ENCODE measurements around the gene LRCH4. TPM values are rescaled to one million over a fixed set of nuclear protein-coding genes. Genes with fewer than 3 reads are reported as not detected.

Gene LRCH4
- total RNA-seq, 1 donor from 2014 or later = 64.5 TPM

DNA sequence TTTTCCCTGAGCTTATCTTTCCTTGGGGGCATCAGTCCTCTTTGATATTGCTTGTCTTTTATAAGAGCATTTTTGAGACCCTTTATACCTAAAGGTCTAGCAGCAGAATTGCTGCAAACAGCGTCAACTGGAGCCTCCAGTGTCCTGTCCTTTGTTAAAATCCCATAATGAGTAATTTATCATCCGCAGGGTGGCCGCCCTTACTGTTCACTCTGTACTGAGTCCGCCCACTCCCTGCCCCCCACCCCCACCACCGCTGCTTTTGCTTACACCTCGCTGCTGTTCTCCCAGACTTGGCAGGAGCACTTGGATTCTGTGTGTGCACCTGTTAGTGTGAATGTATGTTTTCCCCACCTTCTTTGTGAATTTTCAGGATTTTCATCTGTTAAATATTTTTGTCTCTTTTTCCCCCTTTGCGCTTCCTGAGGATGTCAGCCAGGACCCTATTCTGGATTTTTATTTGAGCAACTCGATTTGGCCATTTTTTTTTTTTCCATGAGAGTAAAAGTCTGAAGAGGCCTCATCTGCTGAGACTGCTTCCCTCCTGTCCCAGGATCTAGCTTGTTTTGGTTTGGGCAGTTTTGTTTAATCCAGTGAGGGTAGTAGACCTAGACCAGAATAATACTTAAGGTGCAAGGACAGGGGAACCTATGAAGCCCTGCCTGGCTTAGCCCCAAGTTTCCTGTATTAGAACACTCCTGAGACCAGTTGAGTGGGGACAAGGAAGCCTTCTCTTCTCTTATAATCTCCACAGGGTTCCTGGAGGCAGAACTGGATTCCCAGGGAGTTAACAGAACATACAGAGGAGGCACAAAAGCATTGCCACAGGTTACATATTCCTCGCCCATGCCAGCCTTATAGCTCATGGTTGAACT is 38.8 kb downstream of the LRCH4 start:
- Mint-ChIP-seq H3K36me3 (peaks cover 3% of the 10 kb centered on the region), H3K4me1 (ENCODE audit: unreplicated experiment) (peaks cover 54% of the 10 kb centered on the region), H3K9me3 (no peaks in the 10 kb centered on the region), H3K27me3 (no peaks in the 10 kb centered on the region), H3K4me3 (peak overlapping the region; percentile 40), H3K27ac (peak overlapping the region; percentile 89)
- no peak for DNase-seq (ENCODE audit: extremely low spot score, unreplicated experiment)
- TF ChIP-seq, protein P1, sequence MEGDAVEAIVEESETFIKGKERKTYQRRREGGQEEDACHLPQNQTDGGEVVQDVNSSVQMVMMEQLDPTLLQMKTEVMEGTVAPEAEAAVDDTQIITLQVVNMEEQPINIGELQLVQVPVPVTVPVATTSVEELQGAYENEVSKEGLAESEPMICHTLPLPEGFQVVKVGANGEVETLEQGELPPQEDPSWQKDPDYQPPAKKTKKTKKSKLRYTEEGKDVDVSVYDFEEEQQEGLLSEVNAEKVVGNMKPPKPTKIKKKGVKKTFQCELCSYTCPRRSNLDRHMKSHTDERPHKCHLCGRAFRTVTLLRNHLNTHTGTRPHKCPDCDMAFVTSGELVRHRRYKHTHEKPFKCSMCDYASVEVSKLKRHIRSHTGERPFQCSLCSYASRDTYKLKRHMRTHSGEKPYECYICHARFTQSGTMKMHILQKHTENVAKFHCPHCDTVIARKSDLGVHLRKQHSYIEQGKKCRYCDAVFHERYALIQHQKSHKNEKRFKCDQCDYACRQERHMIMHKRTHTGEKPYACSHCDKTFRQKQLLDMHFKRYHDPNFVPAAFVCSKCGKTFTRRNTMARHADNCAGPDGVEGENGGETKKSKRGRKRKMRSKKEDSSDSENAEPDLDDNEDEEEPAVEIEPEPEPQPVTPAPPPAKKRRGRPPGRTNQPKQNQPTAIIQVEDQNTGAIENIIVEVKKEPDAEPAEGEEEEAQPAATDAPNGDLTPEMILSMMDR (conservative IDR thresholded peaks at IDR 0.05) = no peak

DNA sequence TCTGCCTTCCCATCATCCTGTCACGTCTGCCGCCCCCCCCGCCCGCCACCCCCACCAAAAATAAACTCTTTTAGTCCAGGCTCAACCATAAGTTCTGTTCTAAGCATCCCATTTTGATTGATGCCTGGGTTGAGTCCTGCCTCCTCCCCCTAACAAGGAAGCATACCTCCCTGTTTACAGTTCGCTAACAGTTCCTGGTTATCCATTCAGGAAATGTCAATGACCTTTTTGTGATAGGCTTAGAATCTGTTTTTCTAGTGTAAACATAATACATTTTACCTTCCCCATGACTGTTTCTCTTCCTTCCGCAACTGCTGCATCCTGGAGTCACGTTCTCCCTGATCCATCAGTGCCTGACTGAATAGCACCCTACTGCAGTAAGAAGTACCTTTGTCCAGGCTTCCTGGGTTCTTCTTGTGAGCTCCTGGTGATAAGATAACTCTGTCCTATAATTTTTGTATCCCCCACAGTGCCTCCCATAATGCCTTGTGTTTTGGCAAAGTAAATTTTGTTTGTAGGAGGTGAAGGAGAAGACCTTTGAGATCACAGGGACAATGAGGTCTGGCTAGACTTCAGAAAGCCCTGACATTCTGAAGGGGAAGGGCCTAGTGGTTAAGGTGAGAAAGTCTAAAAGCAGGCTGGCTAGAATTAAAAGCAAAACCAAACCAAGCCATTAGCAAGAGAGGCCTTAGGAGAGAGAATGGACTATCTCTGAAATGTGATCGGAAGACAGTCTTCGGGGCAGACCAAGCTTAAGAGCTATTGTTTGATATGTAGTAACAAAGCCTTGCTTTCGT is 39.6 kb downstream of the LRCH4 start:
- TF ChIP-seq, protein P1 (conservative IDR thresholded peaks at IDR 0.05) = no peak
- DNase-seq (ENCODE audit: extremely low spot score, unreplicated experiment) = no peak
- peaks cover 3% of the 10 kb centered on the region for H3K36me3 Mint-ChIP-seq
- no peaks in the 10 kb centered on the region for H3K9me3 Mint-ChIP-seq
- H3K27me3 Mint-ChIP-seq = no peaks in the 10 kb centered on the region
- H3K4me1 Mint-ChIP-seq (ENCODE audit: unreplicated experiment) = peaks cover 57% of the 10 kb centered on the region
- H3K27ac Mint-ChIP-seq = peak overlapping the region; percentile 89
- H3K4me3 Mint-ChIP-seq = peak overlapping the region; percentile 59

- Mint-ChIP-seq H3K9me3 (no peaks in the 10 kb centered on the region), H3K27ac (peak overlapping the region; percentile 89), H3K36me3 (peaks cover 2% of the 10 kb centered on the region), H3K27me3 (no peaks in the 10 kb centered on the region), H3K4me1 (ENCODE audit: unreplicated experiment) (peaks cover 60% of the 10 kb centered on the region), H3K4me3 (peak overlapping the region; percentile 59)
- TF ChIP-seq, protein P1 (conservative IDR thresholded peaks at IDR 0.05) = peak; percentile 21
- no peak for DNase-seq (ENCODE audit: extremely low spot score, unreplicated experiment)
Observed at GRCh38 chr7:100545360-100546128, 40.4 kb downstream of the LRCH4 start.

GRCh38 chr7:100544967-100545359 is 41.0 kb downstream of the LRCH4 start:
- H3K4me3 Mint-ChIP-seq = peak overlapping the region; percentile 41
- H3K27ac Mint-ChIP-seq = peak overlapping the region; percentile 89
- no peaks in the 10 kb centered on the region for H3K36me3 Mint-ChIP-seq

DNA sequence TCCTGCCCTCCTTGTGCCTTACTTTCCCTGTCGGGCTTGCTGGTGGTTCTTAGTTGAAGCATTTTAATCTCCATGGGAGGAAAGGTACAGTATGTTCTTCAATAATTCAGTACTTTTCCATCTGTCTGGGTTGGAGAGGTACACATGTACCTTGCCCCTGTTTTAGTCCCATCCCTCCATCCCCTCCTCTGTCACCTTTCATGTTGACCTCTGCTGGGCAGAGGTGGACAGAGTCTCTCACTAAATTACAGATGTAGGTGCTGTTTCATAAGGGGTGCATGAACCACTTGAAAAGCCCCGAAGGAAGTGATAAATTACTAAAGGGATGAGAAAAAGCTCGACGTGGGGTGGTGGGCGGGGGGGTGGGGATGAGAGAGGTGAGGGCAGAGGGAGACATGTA is 41.5 kb downstream of the LRCH4 start:
- Mint-ChIP-seq H3K36me3 (no peaks in the 10 kb centered on the region), H3K27me3 (no peaks in the 10 kb centered on the region), H3K4me1 (ENCODE audit: unreplicated experiment) (peaks cover 60% of the 10 kb centered on the region), H3K4me3 (peak overlapping the region; percentile 41), H3K9me3 (no peaks in the 10 kb centered on the region), H3K27ac (peak overlapping the region; percentile 89)
- TF ChIP-seq, protein P1 (conservative IDR thresholded peaks at IDR 0.05) = no peak
- no peak for DNase-seq (ENCODE audit: extremely low spot score, unreplicated experiment)

More at GRCh38 chr7:100544967-100545359, 41.0 kb downstream of the LRCH4 start:
- H3K4me1 Mint-ChIP-seq (ENCODE audit: unreplicated experiment) = peaks cover 60% of the 10 kb centered on the region
- no peaks in the 10 kb centered on the region for H3K9me3 Mint-ChIP-seq
- H3K27me3 Mint-ChIP-seq = no peaks in the 10 kb centered on the region
- TF ChIP-seq, protein P1 (conservative IDR thresholded peaks at IDR 0.05) = no peak
- no peak for DNase-seq (ENCODE audit: extremely low spot score, unreplicated experiment)
